ENCODE measurements around the gene EHD3.

EHD3 gene

GRCh38 chr2:31199206-31199605, 34.7 kb upstream of the EHD3 start:
- no peaks in the 10 kb centered on the region for H3K79me2 ChIP-seq (ENCODE audit: insufficient read depth, low read length)
- TF ChIP-seq EZH2phosphoT487 (IDR thresholded peaks at IDR 0.05; ENCODE audit: borderline replicate concordance) (no peak), CTCF (conservative IDR thresholded peaks at IDR 0.05; ENCODE audit: low read length) (no peak)
- no peak overlapping the region for H3K4me3 ChIP-seq (ENCODE audit: low read length, poor library complexity, severe bottlenecking)
- H4K20me1 ChIP-seq (ENCODE audit: insufficient read depth, low read length, poor library complexity, severe bottlenecking), result no peaks in the 10 kb centered on the region
- H3K4me2 ChIP-seq (ENCODE audit: low read depth, low read length, poor library complexity, severe bottlenecking), result no peak overlapping the region
- no peaks in the 10 kb centered on the region for H3F3A ChIP-seq (ENCODE audit: low read depth)
- no peaks in the 10 kb centered on the region for H3K36me3 ChIP-seq (ENCODE audit: insufficient read depth, low read length)
- H3K4me1 ChIP-seq (ENCODE audit: insufficient read depth, low read length, poor library complexity, severe bottlenecking), result no peaks in the 10 kb centered on the region
- H2AFZ ChIP-seq (ENCODE audit: low read length), result no peak overlapping the region
- no peaks in the 10 kb centered on the region for H3K27me3 ChIP-seq (ENCODE audit: insufficient read depth, low read length, poor library complexity, severe bottlenecking)
- H3K9me3 ChIP-seq (ENCODE audit: insufficient read depth, low read depth, low read length), result no peaks in the 10 kb centered on the region
- H3K9me2 ChIP-seq (replicated peaks; ENCODE audit: low read depth, low read length), result no peaks in the 10 kb centered on the region
- H3K9ac ChIP-seq (ENCODE audit: low read depth, low read length, poor library complexity, severe bottlenecking), result no peak overlapping the region

GRCh38 chr2:31200972-31201371, 33.0 kb upstream of the EHD3 start:
- no peaks in the 10 kb centered on the region for H3K27me3 ChIP-seq (ENCODE audit: insufficient read depth, low read length, poor library complexity, severe bottlenecking)
- H4K20me1 ChIP-seq (ENCODE audit: insufficient read depth, low read length, poor library complexity, severe bottlenecking), result no peaks in the 10 kb centered on the region
- H3K9me2 ChIP-seq (replicated peaks; ENCODE audit: low read depth, low read length), result no peaks in the 10 kb centered on the region
- TF ChIP-seq EZH2phosphoT487 (IDR thresholded peaks at IDR 0.05; ENCODE audit: borderline replicate concordance), result no peak
- no peak for TF ChIP-seq CTCF (conservative IDR thresholded peaks at IDR 0.05; ENCODE audit: low read length)
- H3F3A ChIP-seq (ENCODE audit: low read depth), result no peaks in the 10 kb centered on the region
- H2AFZ ChIP-seq (ENCODE audit: low read length), result no peak overlapping the region
- H3K4me1 ChIP-seq (ENCODE audit: insufficient read depth, low read length, poor library complexity, severe bottlenecking), result no peaks in the 10 kb centered on the region
- no peak overlapping the region for H3K9ac ChIP-seq (ENCODE audit: low read depth, low read length, poor library complexity, severe bottlenecking)
- H3K9me3 ChIP-seq (ENCODE audit: insufficient read depth, low read depth, low read length), result no peaks in the 10 kb centered on the region
- no peak overlapping the region for H3K4me2 ChIP-seq (ENCODE audit: low read depth, low read length, poor library complexity, severe bottlenecking)
- no peaks in the 10 kb centered on the region for H3K79me2 ChIP-seq (ENCODE audit: insufficient read depth, low read length)
- no peaks in the 10 kb centered on the region for H3K36me3 ChIP-seq (ENCODE audit: insufficient read depth, low read length)
- no peak overlapping the region for H3K4me3 ChIP-seq (ENCODE audit: low read length, poor library complexity, severe bottlenecking)

- H3K9me3 ChIP-seq (ENCODE audit: insufficient read depth, low read depth, low read length), result no peaks in the 10 kb centered on the region
- no peaks in the 10 kb centered on the region for H3K79me2 ChIP-seq (ENCODE audit: insufficient read depth, low read length)
- H3K4me3 ChIP-seq (ENCODE audit: low read length, poor library complexity, severe bottlenecking), result no peak overlapping the region
- no peak overlapping the region for H3K9ac ChIP-seq (ENCODE audit: low read depth, low read length, poor library complexity, severe bottlenecking)
- TF ChIP-seq EZH2phosphoT487 (IDR thresholded peaks at IDR 0.05; ENCODE audit: borderline replicate concordance), result no peak
- H3K9me2 ChIP-seq (replicated peaks; ENCODE audit: low read depth, low read length), result no peaks in the 10 kb centered on the region
- H2AFZ ChIP-seq (ENCODE audit: low read length), result no peak overlapping the region
- H3K36me3 ChIP-seq (ENCODE audit: insufficient read depth, low read length), result no peaks in the 10 kb centered on the region
- no peaks in the 10 kb centered on the region for H3K4me1 ChIP-seq (ENCODE audit: insufficient read depth, low read length, poor library complexity, severe bottlenecking)
- no peaks in the 10 kb centered on the region for H3K27me3 ChIP-seq (ENCODE audit: insufficient read depth, low read length, poor library complexity, severe bottlenecking)
- H3F3A ChIP-seq (ENCODE audit: low read depth), result no peaks in the 10 kb centered on the region
- H4K20me1 ChIP-seq (ENCODE audit: insufficient read depth, low read length, poor library complexity, severe bottlenecking), result no peaks in the 10 kb centered on the region
- H3K4me2 ChIP-seq (ENCODE audit: low read depth, low read length, poor library complexity, severe bottlenecking), result no peak overlapping the region
Measured at GRCh38 chr2:31202041-31202440, 31.9 kb upstream of the EHD3 start.

- Histone ChIP-seq H3F3A (ENCODE audit: low read depth) (no peaks in the 10 kb centered on the region), H3K4me2 (ENCODE audit: low read depth, low read length, poor library complexity, severe bottlenecking) (no peak overlapping the region)
Measured at GRCh38 chr2:31202833-31203232, 31.1 kb upstream of the EHD3 start.

More at GRCh38 chr2:31202833-31203232, 31.1 kb upstream of the EHD3 start:
- H3K27me3 ChIP-seq (ENCODE audit: insufficient read depth, low read length, poor library complexity, severe bottlenecking), result no peaks in the 10 kb centered on the region
- TF ChIP-seq CTCF (conservative IDR thresholded peaks at IDR 0.05; ENCODE audit: low read length) (no peak), EZH2phosphoT487 (IDR thresholded peaks at IDR 0.05; ENCODE audit: borderline replicate concordance) (no peak)
- no peaks in the 10 kb centered on the region for H3K36me3 ChIP-seq (ENCODE audit: insufficient read depth, low read length)
- H3K9ac ChIP-seq (ENCODE audit: low read depth, low read length, poor library complexity, severe bottlenecking), result no peak overlapping the region
- no peaks in the 10 kb centered on the region for H3K9me2 ChIP-seq (replicated peaks; ENCODE audit: low read depth, low read length)
- no peak overlapping the region for H2AFZ ChIP-seq (ENCODE audit: low read length)
- H3K4me1 ChIP-seq (ENCODE audit: insufficient read depth, low read length, poor library complexity, severe bottlenecking), result no peaks in the 10 kb centered on the region
- no peaks in the 10 kb centered on the region for H3K79me2 ChIP-seq (ENCODE audit: insufficient read depth, low read length)
- H4K20me1 ChIP-seq (ENCODE audit: insufficient read depth, low read length, poor library complexity, severe bottlenecking), result no peaks in the 10 kb centered on the region
- H3K9me3 ChIP-seq (ENCODE audit: insufficient read depth, low read depth, low read length), result no peaks in the 10 kb centered on the region
- H3K4me3 ChIP-seq (ENCODE audit: low read length, poor library complexity, severe bottlenecking), result no peak overlapping the region

Measured in Loucy (cell line).